Left hindlimb (tissue), 1 donor: ENCODE results near the gene SIGLEC6.

Experiments used
- DNase-seq: peaks from one replicate; pipeline ENCODE4 v3.0.0-alpha.2; 2018

Gene SIGLEC6

GRCh38 chr19:51472607-51473006 is 58.9 kb downstream of the SIGLEC6 start:
- no peak for DNase-seq

- no peak for DNase-seq
Measured at GRCh38 chr19:51471527-51471926, 59.9 kb downstream of the SIGLEC6 start.

- DNase-seq: no peak
Measured at GRCh38 chr19:51470966-51471365, 60.5 kb downstream of the SIGLEC6 start.

DNA sequence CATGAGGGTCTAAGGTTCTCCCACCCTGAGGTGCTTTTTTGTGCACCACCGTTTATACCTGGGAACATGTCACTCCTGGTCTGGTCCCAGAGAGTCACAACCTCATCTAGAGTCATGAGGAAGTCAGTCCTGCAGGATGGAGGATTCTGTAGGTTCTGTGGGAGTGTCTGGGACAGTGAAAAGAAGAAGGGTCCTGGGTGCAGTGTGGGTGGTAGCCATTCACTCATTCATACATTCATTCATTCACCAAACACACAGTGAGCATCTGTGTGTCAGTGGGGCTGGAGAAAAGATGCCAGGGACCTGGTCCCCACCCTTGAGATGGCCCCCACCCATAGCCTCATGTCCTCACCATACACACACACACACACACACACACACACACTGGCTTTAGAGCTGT is 61.8 kb downstream of the SIGLEC6 start:
- no peak for DNase-seq

- no peak for DNase-seq
Measured at GRCh38 chr19:51469162-51469561, 62.3 kb downstream of the SIGLEC6 start.

- no peak for DNase-seq
Measured at GRCh38 chr19:51468545-51468920, 62.9 kb downstream of the SIGLEC6 start.

- no peak for DNase-seq
Measured at GRCh38 chr19:51467864-51468544, 63.5 kb downstream of the SIGLEC6 start.
